HS-5 (cell line): ENCODE measurements around the gene KIAA1549.
A peak's percentile ranks its signal among the peaks of the same experiment; 100 is the strongest.
"Not testable (repeated sequence)": the region's sequence is repeated elsewhere in the genome, so short reads cannot be mapped to it uniquely, and the experiment has no call there.

ENCODE experiments used
- DNase-seq: peaks from one replicate; pipeline ENCODE4 v3.0.0-alpha.2; 2012; ENCODE audit warnings: low read depth

Gene KIAA1549

DNA sequence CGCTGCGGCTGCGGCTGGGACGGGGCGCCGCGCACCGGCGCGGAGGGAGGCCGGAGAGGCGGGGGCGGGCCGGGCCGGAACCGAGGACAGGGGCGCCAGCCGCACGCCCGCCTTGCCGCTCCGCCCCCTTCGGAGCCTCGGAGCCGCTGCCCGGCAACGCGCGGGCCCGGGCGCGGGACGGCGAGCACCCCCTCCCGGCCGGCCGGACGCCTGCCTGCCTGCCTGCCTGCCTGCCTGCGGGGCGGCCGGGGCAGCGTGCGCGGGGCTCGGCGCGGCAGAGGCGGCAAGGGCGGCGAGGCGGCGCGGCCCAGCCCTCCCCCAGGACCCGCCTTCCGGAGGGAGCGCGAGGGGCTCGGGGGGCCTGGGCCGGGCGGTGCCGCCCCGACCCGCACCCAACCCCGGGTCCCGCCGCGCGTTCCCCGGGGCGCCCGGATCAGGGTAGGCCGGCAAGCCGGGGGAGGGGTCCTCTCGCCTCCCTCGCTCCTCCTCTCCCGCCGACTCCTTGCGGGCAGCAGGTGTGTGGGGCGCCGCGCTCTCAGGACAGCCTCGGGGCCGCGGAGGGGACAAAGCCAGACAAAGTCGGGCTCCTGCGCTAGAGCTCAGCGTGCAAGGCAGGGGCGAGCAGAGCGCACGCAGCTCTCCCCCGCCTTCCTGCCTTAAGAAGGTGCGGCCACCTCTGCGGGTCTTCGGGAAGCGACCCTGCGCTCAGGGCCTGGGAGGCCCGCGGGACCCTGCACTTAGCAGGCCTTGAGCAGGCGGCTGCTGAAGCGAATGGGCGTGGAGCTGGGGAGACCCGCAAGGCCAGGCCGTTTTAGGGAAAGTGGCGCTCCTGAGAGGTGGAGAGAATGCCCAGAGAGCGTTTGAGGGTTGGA lies at the start of gene KIAA1549:
KIAA1549 (minus strand) TSS at position 58 of the 872 bp plus-strand sequence. CDS start 120 bp downstream, outside the sequence.
- no peak for DNase-seq

- no peak for DNase-seq
Measured at GRCh38 chr7:139029353-139029752, 48.2 kb upstream of the KIAA1549 start.

GRCh38 chr7:139026551-139026950 lies 45.4 kb upstream of the KIAA1549 start:
- no peak for DNase-seq

DNA sequence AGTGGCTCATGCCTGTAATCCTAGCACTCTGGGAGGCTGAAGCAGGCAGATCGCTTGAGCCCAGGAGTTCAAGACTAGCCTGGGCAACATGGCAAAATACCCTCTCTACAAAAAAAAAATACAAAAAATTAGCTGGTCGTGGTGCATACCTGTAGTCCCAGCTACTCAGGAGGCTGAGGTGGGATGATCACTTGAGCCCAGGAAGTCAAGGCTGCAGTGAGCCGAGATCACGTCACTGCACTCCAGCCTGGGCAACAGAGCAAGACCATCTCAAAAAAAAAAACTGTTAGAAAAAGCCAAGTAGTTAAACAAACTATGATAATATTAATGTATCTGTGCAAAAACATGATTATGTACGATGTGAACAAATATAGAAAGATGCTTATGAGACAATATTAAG lies 44.7 kb upstream of the KIAA1549 start:
- not testable (repeated sequence) for DNase-seq

DNA sequence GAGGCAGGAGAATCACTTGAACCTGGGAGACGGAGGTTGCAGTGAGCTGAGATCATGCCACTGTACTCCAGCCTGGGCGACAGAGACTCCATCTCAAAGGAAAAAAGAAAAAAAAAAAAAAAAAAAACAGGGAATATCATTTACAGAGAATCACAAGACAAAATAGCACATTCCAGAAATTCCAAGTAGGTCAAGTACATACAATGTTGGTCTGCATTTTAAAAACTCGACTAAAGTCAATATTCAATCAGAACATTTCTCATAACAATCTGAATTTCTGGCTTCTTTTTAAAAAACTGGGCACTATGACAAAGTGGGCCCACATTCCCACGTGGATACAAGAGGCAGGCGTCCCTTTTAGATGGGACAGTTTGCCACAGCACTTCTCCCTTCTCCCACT lies 41.9 kb upstream of the KIAA1549 start:
- DNase-seq, result no peak

- no peak for DNase-seq
Measured at GRCh38 chr7:139022286-139022685, 41.1 kb upstream of the KIAA1549 start.

DNA sequence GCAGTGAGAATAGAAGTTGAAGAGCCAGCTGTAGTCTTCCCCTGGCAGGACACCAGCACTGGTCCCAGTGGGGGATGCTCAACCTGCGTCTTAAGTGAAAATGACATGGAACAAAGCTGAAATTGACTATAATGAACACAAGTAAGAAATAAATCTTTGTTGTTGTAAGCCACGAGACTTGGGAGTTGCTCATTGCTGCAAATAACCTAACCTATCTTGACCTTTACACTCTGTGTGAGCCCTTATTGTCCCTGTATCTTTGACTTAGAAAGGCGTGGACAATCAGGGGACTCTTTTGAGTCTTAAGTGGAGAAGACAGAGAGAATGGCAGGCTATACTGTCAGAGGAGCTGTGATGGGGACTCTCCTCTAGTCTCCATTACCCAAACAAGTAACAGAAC lies 37.7 kb upstream of the KIAA1549 start:
- no peak for DNase-seq

DNA sequence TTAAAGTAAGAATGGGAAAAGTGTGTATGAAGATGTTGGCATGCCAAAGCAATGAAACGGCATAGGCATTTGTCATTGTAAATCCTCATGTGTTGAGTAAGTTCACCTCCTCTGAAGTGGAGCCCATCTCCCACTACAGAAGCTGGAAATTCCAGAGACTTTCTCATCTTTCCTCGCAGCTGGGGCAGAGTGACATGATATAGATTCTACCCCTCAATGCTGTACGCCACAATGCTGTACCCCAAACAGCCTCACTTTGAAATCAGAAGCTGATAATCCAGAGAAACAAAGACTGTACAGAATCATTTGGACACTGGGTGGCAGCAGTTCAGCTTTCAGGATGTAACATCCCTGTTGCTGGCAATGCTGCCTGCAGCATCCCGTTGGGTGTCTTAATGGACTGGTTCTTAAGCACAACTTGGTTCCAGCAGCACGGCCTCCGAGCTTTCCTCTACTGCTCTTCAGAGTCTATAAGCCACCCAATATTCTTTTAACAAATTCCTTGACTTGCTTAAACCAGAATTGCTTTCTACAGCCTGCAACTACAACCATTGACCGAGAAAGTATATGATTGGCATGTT lies 35.8 kb upstream of the KIAA1549 start:
- DNase-seq, result peak; percentile 29

DNA sequence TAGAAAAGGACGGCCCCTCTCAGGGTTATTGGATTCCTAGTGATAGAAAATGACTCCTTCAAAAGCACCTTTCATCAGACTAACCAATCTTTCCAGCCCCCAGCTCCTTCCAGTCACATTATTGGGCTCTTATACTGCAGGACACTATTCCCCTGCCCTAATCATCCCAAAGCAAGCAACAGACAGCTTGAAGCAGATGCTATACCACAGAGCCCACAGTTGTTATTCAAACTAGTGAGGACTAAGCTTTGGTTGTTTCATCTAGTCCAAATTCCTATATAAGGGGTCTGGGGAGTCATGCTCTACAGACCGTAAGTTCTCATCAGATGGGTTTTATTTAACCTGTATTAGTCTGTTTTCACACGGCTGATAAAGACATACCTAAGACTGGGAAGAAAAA lies 30.2 kb upstream of the KIAA1549 start:
- DNase-seq, result no peak

- DNase-seq, result no peak
Measured at GRCh38 chr7:139004321-139005090, 23.3 kb upstream of the KIAA1549 start.

DNA sequence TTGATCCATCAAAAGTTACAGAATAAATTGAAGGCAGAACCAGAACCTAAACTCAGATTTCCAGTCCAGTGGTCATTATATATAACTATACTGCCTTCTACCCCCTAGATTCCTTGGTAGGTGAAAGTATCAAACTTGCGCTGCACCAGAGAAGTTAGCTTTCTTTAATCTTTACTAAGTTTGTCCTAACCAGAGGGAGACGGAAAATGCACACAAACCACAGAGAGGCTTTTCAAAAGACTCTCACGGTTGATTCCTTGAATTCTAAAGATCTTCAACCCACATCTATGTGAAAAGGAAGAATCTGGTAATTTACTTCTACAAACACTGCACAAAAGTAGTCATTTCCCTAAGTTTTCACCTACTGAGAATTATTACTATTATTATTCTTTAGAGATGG lies 18.2 kb upstream of the KIAA1549 start:
- DNase-seq, result no peak

DNA sequence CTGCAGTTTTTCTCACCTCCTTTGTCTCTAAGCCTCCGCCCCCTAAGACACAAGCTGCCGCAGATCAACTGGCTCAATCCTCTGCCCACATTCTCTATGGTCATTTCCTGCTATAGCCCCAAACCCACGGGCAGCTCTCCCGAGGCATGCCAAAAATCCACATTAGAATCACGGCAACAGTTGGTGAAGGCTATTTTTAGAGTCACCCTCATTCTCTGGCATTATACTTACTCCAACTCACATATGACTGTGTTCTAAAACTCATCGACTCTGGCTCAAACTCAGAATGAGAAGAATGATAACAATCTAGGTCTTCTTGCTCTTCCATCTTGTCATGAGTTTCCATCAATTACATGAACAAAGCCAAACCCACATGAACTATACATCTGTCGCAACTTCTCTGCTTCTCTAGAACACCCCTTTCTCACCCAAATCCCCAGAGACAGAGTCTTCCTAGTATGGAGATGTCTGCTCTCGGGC lies 10.9 kb upstream of the KIAA1549 start:
- DNase-seq, result no peak

DNA sequence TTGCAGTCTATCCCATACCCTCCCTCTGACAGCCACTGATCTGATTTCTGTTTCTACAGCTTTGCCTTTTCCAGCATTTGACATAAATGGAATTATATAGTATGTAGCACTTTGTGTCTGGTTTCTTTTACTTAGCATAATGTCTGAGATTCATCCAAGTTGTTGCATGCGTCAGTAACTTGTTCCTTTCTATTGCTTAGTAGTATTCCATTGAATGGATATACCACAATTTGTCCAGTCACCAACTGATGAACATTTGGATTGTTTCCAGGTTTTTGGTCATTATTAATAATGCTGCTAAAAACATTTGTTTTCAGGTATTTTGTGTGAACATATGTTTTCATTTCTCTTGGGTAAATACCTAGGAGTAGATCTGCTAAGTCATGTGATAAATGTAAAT lies 6.5 kb upstream of the KIAA1549 start:
- DNase-seq, result no peak

- DNase-seq, result no peak
Measured at GRCh38 chr7:138982204-138982623, 1.0 kb upstream of the KIAA1549 start.

- no peak for DNase-seq
Measured at GRCh38 chr7:138980563-138981291, 462 bp downstream of the KIAA1549 start.

- no peak for DNase-seq
Measured at GRCh38 chr7:138979988-138980562, 1.1 kb downstream of the KIAA1549 start.

- DNase-seq, result no peak
Measured at GRCh38 chr7:138979226-138979979, 1.8 kb downstream of the KIAA1549 start.

DNA sequence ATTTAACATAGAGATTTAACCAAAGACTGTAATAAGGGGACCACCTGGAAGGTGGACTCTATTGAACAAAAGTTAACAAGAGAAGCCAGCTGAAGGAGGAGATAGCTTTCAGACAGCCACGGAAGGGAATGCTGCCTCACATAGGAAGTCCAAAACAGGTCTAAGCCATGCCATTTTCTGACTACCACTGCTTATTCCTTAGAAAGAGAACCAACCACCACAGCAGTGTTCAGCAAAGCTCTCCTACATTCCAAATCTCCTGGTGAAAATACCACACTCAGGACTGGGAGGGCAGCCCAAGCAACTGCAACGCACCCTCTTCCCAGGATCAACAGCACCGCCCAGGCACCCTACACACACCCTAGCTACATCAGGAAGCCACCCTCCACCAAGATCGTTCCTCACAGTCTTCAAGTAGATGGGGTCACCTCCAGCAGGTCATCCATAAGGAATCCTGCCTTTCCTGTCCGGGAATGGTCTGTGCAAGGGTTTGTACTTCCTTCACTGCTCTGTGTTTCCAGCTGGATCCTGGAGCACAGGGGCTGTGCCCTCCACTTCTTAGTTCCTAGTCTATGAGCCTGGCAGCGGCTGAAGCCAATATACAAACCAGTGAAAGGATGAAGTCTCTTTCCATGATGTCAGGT lies 2.5 kb downstream of the KIAA1549 start:
- no peak for DNase-seq

GRCh38 chr7:138976161-138976560 lies 5.0 kb downstream of the KIAA1549 start:
- DNase-seq, result not testable (repeated sequence)
